K562 (cell line): ENCODE data around the gene KRT85. TPM values are rescaled to one million over a fixed set of nuclear protein-coding genes. Genes with fewer than 3 reads are reported as not detected.

Source experiments
- ATAC-seq: fragments of 200-7000 bp; cut with Tn5 transposase; 3 replicates; pipeline ENCODE4 v1.9.1; 2020; ENCODE audit warnings: moderate library complexity
- BruUV-seq: library from RNA; stranded (reverse); fragments of 400-500 nt; replicated peaks from 2 replicates; lab custom pipeline; 2021; lab: Mats Ljungman, UMichigan
- CTCF ChIA-PET: fragments of 300-600 bp; formaldehyde crosslinking; extraction: SDS; loops from one replicate; lab custom pipeline; 2021; ENCODE audit warnings: low intra/inter-chr PET ratio; lab: Yijun Ruan, JAX
- POLR2A ChIA-PET: fragments of 300-600, 350-650 bp; sonication (Branson Sonifier 250); formaldehyde crosslinking; extraction: SDS; loops from one replicate; lab custom pipeline; 2021; ENCODE audit warnings: antibody characterized with exemption, inconsistent platforms; lab: Yijun Ruan, JAX
- DNase-seq, 4 experiments: peaks; one replicate each; pipeline versions ENCODE4 v3.0.0 to v3.0.0-alpha.2; 2011 to 2018; ENCODE audit warnings: low spot score in 3 of 4, mixed read lengths in 3 of 4; ENCODE audit errors: extremely low read depth in 1 of 4
- FAIRE-seq: peaks from 2 replicates; lab custom pipeline; 2011; peaks lifted over from hg19 to GRCh38; lab: Jason Lieb, UNC
- H2AFZ ChIP-seq: 2 replicates; pipeline ENCODE4 v1.6.0; 2011; ENCODE audit warnings: low read depth, low read length, control low read depth, inconsistent platforms
- H3K27ac ChIP-seq: fragments of 200-600 bp; 3 replicates; pipeline ENCODE4 v1.8.0; 2011; ENCODE audit warnings: low read depth, mild to moderate bottlenecking, control low read depth, inconsistent platforms, low read length, moderate library complexity, mixed read lengths; ENCODE audit errors: extremely low read depth
- H3K27me3 ChIP-seq, 2 experiments: fragments of 300-600 bp in 1 of 2; 2 replicates in 1 of 2; 3 replicates in 1 of 2; pipeline versions ENCODE4 v1.6.0 to v1.8.0; 2011; ENCODE audit warnings: inconsistent platforms in 2 of 2, low read length in 2 of 2, mild to moderate bottlenecking in 1 of 2, mixed read lengths in 1 of 2, moderate library complexity in 1 of 2; ENCODE audit not compliant: control insufficient read depth in 2 of 2, insufficient read depth in 2 of 2
- H3K36me3 ChIP-seq: fragments of 300-600 bp; 3 replicates; pipeline ENCODE4 v1.8.0; 2011; ENCODE audit warnings: mild to moderate bottlenecking, low read length, inconsistent platforms; ENCODE audit not compliant: control insufficient read depth, insufficient read depth
- H3K4me1 ChIP-seq, 2 experiments: fragments of 200-600 bp in 1 of 2; replicated peaks in 1 of 2; 2 replicates in 1 of 2; 3 replicates in 1 of 2; pipeline versions ENCODE4 v1.5.1 to v1.8.0; 2011; ENCODE audit warnings: inconsistent platforms in 2 of 2, low read length in 2 of 2, mild to moderate bottlenecking in 1 of 2, mixed read lengths in 1 of 2, moderate library complexity in 1 of 2; ENCODE audit not compliant: control insufficient read depth in 2 of 2, insufficient read depth in 2 of 2
- H3K4me2 ChIP-seq: 2 replicates; pipeline ENCODE4 v1.6.1; 2011; ENCODE audit warnings: low read length, control low read depth, inconsistent platforms, mixed read lengths; ENCODE audit not compliant: insufficient read depth
- H3K4me3 ChIP-seq: fragments of 200-600 bp; sonication (generic), shearing (Covaris generic); 2 replicates; pipeline ENCODE4 v1.5.1; 2016; ENCODE audit warnings: control low read depth, inconsistent platforms
- H3K79me2 ChIP-seq: fragments of 200-600 bp; 3 replicates; pipeline ENCODE4 v1.8.0; 2011; ENCODE audit warnings: low read length, inconsistent platforms; ENCODE audit not compliant: control insufficient read depth, insufficient read depth
- H3K9ac ChIP-seq, 2 experiments: 2 replicates each; pipeline versions ENCODE4 v1.6.0 to v1.6.1; 2011; ENCODE audit warnings: low read depth in 2 of 2, low read length in 2 of 2, control low read depth in 1 of 2, inconsistent platforms in 1 of 2, mild to moderate bottlenecking in 1 of 2, mixed read lengths in 1 of 2; ENCODE audit not compliant: insufficient read depth in 1 of 2
- H3K9me1 ChIP-seq: one replicate; pipeline ENCODE4 v1.6.0; 2011; ENCODE audit warnings: inconsistent platforms, mild to moderate bottlenecking, low read length, moderate library complexity; ENCODE audit not compliant: control insufficient read depth, insufficient read depth
- H3K9me3 ChIP-seq: replicated peaks from 2 replicates; pipeline ENCODE4 v1.5.1; 2011; ENCODE audit warnings: low read depth, low read length, inconsistent platforms; ENCODE audit not compliant: control insufficient read depth, insufficient read depth
- H4K20me1 ChIP-seq: replicated peaks from 2 replicates; pipeline ENCODE4 v1.6.1; 2011; ENCODE audit warnings: low read length, inconsistent platforms, mixed read lengths; ENCODE audit not compliant: control insufficient read depth, insufficient read depth
- BDP1 ChIP-seq: IDR thresholded peaks from 3 replicates; pipeline ENCODE4 v1.6.1; 2011; ENCODE audit not compliant: insufficient read length, insufficient read depth
- CBX1 ChIP-seq: sonication (generic); IDR thresholded peaks from 2 replicates; pipeline ENCODE4 v1.6.1; 2016; ENCODE audit warnings: antibody characterized with exemption, low read depth, mild to moderate bottlenecking
- FOXA3 ChIP-seq, 2 experiments: fragments of 450-650 bp in 1 of 2; sonication (generic) in 1 of 2; formaldehyde crosslinking; IDR thresholded peaks in 1 of 2; conservative IDR thresholded peaks in 1 of 2; 2 replicates each; pipeline versions ENCODE4 v1.4.0 to v1.8.0; 2020 to 2022; ENCODE audit warnings: mild to moderate bottlenecking in 2 of 2, missing genetic modification reagents in 1 of 2
- GABPA ChIP-seq: fragments of 200-800 bp; sonication (Bioruptor generic); conservative IDR thresholded peaks from 2 replicates; pipeline ENCODE4 v1.6.1; 2016; ENCODE audit warnings: low read depth, missing genetic modification characterization, missing compliant biosample characterization
- GATA2 ChIP-seq: sonication (generic); formaldehyde crosslinking; IDR thresholded peaks from 2 replicates; pipeline ENCODE4 v1.4.0; 2020; ENCODE audit warnings: mild to moderate bottlenecking, missing genetic modification reagents
- GTF2F1 ChIP-seq: IDR thresholded peaks from 2 replicates; pipeline ENCODE4 v1.6.1; 2011; ENCODE audit warnings: low read depth, low read length, improper control_type of control experiment
- ILK ChIP-seq: fragments of 450-650 bp; IDR thresholded peaks from 2 replicates; pipeline ENCODE4 v1.6.1; 2016; ENCODE audit warnings: missing genetic modification characterization, low read depth, mild to moderate bottlenecking, missing compliant biosample characterization, moderate library complexity, borderline replicate concordance
- IRF2 ChIP-seq: sonication (generic); formaldehyde crosslinking; IDR thresholded peaks from 2 replicates; pipeline ENCODE4 v1.8.1; 2022; ENCODE audit warnings: mild to moderate bottlenecking, missing genetic modification reagents
- KLF16 ChIP-seq: IDR thresholded peaks from 2 replicates; pipeline ENCODE4 v1.6.1; 2016; ENCODE audit warnings: antibody characterized with exemption
- XRCC3 ChIP-seq: fragments of 450-650 bp; IDR thresholded peaks from 2 replicates; pipeline ENCODE4 v1.6.1; 2017; ENCODE audit warnings: mild to moderate bottlenecking, moderate library complexity
- WGBS: fragments of 100-300 bp; shearing (Covaris generic); methylation state at CpG from one replicate; pipeline ENCODE4 v1.1.6; 2016; ENCODE audit warnings: low coverage, mixed read lengths; ENCODE audit not compliant: insufficient coverage; ENCODE audit errors: missing lambda C conversion rate; 5-methylcytosine and 5-hydroxymethylcytosine counted together
- in situ Hi-C: fragments of 300-500 bp; cut with MboI; formaldehyde crosslinking; loops from 4 replicates; pipeline ENCODE4 v1.15.0; 2018; ENCODE audit warnings: inconsistent platforms, mixed read lengths
- intact Hi-C: fragments of 100-400 bp; cut with micrococcal nuclease; formaldehyde crosslinking; loops from 2 replicates; pipeline ENCODE4 v1.14.2; 2022
- polyA plus RNA-seq, 8 experiments: library from polyadenylated mRNA; depleted of rRNA in 4 of 8; stranded (reverse) in 5 of 8; unstranded in 3 of 8; fragments of >200 nt; fragmentation: Nextera tagmentation in 2 of 8; fragmentation: Illumina TruSeq in 1 of 8; extraction: Ambion mirVana in 2 of 8; extraction: Trizol in 1 of 8; gene quantifications; 2 replicates each; pipeline versions ENCODE4 v1.2.1 to v1.2.3, GENCODE V29; 2011 to 2014; ENCODE audit warnings: inconsistent platforms in 1 of 8, missing spikeins in 1 of 8
- total RNA-seq, 7 experiments: library from RNA; depleted of rRNA in 6 of 7; stranded (reverse); fragments of >200 nt in 6 of 7; fragmentation: Illumina TruSeq in 2 of 7; extraction: Trizol in 2 of 7; gene quantifications; 2 replicates each; pipeline versions ENCODE4 v1.2.1 to v1.2.3, GENCODE V29; 2011 to 2021; ENCODE audit warnings: low replicate concordance in 1 of 7
- TF ChIP-seq, protein P1 (sequence below): fragments of 250-450 bp; sonication (Bioruptor Pico); IDR thresholded peaks from 2 replicates; pipeline ENCODE4 v1.4.0; 2020
- TF ChIP-seq, protein P2 (sequence below): fragments of 450-650 bp; formaldehyde crosslinking; IDR thresholded peaks from 2 replicates; pipeline ENCODE4 v1.4.0; 2022; ENCODE audit warnings: missing genetic modification characterization
- TF ChIP-seq, protein P3 (sequence below): fragments of 450-650 bp; IDR thresholded peaks from 2 replicates; pipeline ENCODE4 v1.6.1; 2016; ENCODE audit warnings: antibody characterized with exemption
- TF ChIP-seq, protein P4 (sequence below): fragments of 450-650 bp; IDR thresholded peaks from 2 replicates; pipeline ENCODE4 v1.6.1; 2016; ENCODE audit warnings: low read depth, mild to moderate bottlenecking, moderate library complexity

Gene KRT85
- total and polyA plus RNA-seq, 9 of the 15 experiments (the other 6 are each of a cell fraction or from before 2014, with no cell fraction given) = not detected

DNA sequence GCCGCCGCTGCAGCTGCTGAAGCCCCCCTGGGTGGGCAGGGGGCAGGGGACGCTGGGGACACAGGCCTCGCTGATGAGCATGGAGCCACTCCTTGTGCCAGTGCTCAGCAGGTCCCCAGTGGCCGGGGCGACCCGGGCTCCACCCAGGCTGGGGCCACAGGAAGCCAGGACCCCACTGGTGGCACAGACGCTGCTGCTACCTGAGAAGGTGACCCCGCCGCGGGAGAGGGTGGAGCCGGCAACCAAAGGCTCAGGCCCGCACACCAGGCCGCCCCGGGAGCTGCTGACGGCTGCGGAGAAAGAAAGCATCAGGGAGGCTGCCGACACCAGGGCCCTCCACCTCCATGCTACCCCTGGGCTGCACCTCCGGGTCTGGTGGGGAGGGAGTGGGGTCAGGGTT, 10.8 kb upstream of the KRT85 start:
- H3K27me3 ChIP-seq = peaks cover 5 to 47% of the 10 kb centered on the region in 2 experiments; a peak in 4 of 5 replicates
- H2AFZ ChIP-seq = no peak overlapping the region
- no peaks in the 10 kb centered on the region for H3K36me3 ChIP-seq
- H3K79me2 ChIP-seq = no peaks in the 10 kb centered on the region
- H3K4me3 ChIP-seq = no peak overlapping the region
- H3K4me2 ChIP-seq = no peak overlapping the region
- ChIA-PET CTCF (no interaction called here), POLR2A (no interaction called here)
- ATAC-seq (no peak), FAIRE-seq (no peak), DNase-seq (no peak)
- H3K27ac ChIP-seq = no peak overlapping the region
- WGBS = 0% methylated on average over 19 of the region's 19 CpGs
- H3K9me3 ChIP-seq = no peaks in the 10 kb centered on the region
- H4K20me1 ChIP-seq = no peaks in the 10 kb centered on the region
- in situ Hi-C loops = no loop called here
- no peak overlapping the region; a peak in 1 of 4 replicates for H3K9ac ChIP-seq
- no peaks in the 10 kb centered on the region for H3K9me1 ChIP-seq
- no TSS peak for BruUV-seq
- intact Hi-C loops = loop anchor here (10.0 kb wide), 1 partner anchor 607 kb away; no protein-coding TSS in a partner anchor
- peaks cover 0 to 5% of the 10 kb centered on the region in 2 experiments; a peak in 1 of 5 replicates for H3K4me1 ChIP-seq
- no peak for TF ChIP-seq GABPA (tag)
- TF ChIP-seq, protein P1, sequence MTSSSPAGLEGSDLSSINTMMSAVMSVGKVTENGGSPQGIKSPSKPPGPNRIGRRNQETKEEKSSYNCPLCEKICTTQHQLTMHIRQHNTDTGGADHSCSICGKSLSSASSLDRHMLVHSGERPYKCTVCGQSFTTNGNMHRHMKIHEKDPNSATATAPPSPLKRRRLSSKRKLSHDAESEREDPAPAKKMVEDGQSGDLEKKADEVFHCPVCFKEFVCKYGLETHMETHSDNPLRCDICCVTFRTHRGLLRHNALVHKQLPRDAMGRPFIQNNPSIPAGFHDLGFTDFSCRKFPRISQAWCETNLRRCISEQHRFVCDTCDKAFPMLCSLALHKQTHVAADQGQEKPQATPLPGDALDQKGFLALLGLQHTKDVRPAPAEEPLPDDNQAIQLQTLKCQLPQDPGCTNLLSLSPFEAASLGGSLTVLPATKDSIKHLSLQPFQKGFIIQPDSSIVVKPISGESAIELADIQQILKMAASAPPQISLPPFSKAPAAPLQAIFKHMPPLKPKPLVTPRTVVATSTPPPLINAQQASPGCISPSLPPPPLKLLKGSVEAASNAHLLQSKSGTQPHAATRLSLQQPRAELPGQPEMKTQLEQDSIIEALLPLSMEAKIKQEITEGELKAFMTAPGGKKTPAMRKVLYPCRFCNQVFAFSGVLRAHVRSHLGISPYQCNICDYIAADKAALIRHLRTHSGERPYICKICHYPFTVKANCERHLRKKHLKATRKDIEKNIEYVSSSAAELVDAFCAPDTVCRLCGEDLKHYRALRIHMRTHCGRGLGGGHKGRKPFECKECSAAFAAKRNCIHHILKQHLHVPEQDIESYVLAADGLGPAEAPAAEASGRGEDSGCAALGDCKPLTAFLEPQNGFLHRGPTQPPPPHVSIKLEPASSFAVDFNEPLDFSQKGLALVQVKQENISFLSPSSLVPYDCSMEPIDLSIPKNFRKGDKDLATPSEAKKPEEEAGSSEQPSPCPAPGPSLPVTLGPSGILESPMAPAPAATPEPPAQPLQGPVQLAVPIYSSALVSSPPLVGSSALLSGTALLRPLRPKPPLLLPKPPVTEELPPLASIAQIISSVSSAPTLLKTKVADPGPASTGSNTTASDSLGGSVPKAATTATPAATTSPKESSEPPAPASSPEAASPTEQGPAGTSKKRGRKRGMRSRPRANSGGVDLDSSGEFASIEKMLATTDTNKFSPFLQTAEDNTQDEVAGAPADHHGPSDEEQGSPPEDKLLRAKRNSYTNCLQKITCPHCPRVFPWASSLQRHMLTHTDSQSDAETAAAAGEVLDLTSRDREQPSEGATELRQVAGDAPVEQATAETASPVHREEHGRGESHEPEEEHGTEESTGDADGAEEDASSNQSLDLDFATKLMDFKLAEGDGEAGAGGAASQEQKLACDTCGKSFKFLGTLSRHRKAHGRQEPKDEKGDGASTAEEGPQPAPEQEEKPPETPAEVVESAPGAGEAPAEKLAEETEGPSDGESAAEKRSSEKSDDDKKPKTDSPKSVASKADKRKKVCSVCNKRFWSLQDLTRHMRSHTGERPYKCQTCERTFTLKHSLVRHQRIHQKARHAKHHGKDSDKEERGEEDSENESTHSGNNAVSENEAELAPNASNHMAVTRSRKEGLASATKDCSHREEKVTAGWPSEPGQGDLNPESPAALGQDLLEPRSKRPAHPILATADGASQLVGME = no peak
- TF ChIP-seq GTF2F1 = no peak
- TF ChIP-seq, protein P2, sequence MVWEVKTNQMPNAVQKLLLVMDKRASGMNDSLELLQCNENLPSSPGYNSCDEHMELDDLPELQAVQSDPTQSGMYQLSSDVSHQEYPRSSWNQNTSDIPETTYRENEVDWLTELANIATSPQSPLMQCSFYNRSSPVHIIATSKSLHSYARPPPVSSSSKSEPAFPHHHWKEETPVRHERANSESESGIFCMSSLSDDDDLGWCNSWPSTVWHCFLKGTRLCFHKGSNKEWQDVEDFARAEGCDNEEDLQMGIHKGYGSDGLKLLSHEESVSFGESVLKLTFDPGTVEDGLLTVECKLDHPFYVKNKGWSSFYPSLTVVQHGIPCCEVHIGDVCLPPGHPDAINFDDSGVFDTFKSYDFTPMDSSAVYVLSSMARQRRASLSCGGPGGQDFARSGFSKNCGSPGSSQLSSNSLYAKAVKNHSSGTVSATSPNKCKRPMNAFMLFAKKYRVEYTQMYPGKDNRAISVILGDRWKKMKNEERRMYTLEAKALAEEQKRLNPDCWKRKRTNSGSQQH (CRISPR knock-in tag) = no peak
- no peak for TF ChIP-seq ILK
- TF ChIP-seq, protein P3, sequence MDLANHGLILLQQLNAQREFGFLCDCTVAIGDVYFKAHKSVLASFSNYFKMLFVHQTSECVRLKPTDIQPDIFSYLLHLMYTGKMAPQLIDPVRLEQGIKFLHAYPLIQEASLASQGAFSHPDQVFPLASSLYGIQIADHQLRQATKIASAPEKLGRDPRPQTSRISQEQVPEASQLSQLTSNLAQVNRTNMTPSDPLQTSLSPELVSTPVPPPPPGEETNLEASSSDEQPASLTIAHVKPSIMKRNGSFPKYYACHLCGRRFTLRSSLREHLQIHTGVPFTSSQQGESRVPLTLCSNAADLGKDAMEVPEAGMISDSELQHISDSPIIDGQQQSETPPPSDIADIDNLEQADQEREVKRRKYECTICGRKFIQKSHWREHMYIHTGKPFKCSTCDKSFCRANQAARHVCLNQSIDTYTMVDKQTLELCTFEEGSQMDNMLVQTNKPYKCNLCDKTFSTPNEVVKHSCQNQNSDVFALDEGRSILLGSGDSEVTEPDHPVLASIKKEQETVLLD = no peak
- TF ChIP-seq, protein P4, sequence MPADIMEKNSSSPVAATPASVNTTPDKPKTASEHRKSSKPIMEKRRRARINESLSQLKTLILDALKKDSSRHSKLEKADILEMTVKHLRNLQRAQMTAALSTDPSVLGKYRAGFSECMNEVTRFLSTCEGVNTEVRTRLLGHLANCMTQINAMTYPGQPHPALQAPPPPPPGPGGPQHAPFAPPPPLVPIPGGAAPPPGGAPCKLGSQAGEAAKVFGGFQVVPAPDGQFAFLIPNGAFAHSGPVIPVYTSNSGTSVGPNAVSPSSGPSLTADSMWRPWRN = no peak
- no peak for TF ChIP-seq KLF16
- TF ChIP-seq BDP1 = no peak
- no peak for TF ChIP-seq IRF2 (CRISPR knock-in tag)
- no peak for TF ChIP-seq GATA2 (CRISPR knock-in tag)
- no peak for TF ChIP-seq XRCC3
- no peak for TF ChIP-seq FOXA3 (CRISPR knock-in tag; conservative IDR thresholded peaks at IDR 0.05 in 1 of 2, IDR thresholded peaks at IDR 0.05 in 1 of 2)
- TF ChIP-seq CBX1 = no peak
